Gastroesophageal sphincter (tissue), 4 donors: Measurements from ENCODE around the gene NRP1. TPM values are rescaled to one million over a fixed set of nuclear protein-coding genes. Genes with fewer than 3 reads are reported as not detected.

Experiments used
- ATAC-seq: fragments of 150-250 bp; one replicate; pipeline ENCODE4 v1.9.1; 2016; ENCODE audit warnings: mild to moderate bottlenecking, moderate library complexity
- H3K27ac ChIP-seq, 4 donors: fragments of 200-600 bp; sonication (generic) in 3 of 4; 1 replicate in 3 of 4; 2 replicates in 1 of 4; pipeline ENCODE4 v1.5.1; 2016 to 2019
- H3K27me3 ChIP-seq: fragments of 200-600 bp; sonication (generic); one replicate; pipeline ENCODE4 v1.5.1; 2019
- H3K36me3 ChIP-seq, 2 donors: fragments of 200-600 bp; sonication (generic); one replicate each; pipeline ENCODE4 v1.5.1; 2019; ENCODE audit warnings: control low read depth in 1 of 2
- H3K4me1 ChIP-seq, 3 donors: fragments of 200-600 bp; sonication (generic); 1 replicate in 2 of 3; 2 replicates in 1 of 3; pipeline ENCODE4 v1.5.1; 2016 to 2019; ENCODE audit warnings: control low read depth in 2 of 3
- H3K4me3 ChIP-seq, 2 donors: fragments of 200-600 bp; sonication (generic); one replicate each; pipeline ENCODE4 v1.5.1; 2019; ENCODE audit warnings: mild to moderate bottlenecking in 1 of 2, moderate library complexity in 1 of 2
- H3K9me3 ChIP-seq, 3 donors: fragments of 200-600 bp; sonication (generic); one replicate each; pipeline ENCODE4 v1.5.1; 2017 to 2019; ENCODE audit warnings: control low read depth in 2 of 3
- CTCF ChIP-seq, 4 experiments: fragments of 200-600 bp in 2 of 4; fragments of 450-650 bp in 2 of 4; sonication (generic) in 1 of 4; IDR thresholded peaks; one replicate each; pipeline ENCODE4 v1.5.1; 2017 to 2019; ENCODE audit warnings: antibody characterized with exemption in 4 of 4, mild to moderate bottlenecking in 2 of 4, moderate library complexity in 2 of 4
- EP300 ChIP-seq: sonication (generic); formaldehyde crosslinking; IDR thresholded peaks from one replicate; pipeline ENCODE4 v1.6.1; 2017; ENCODE audit warnings: antibody characterized with exemption, mild to moderate bottlenecking
- POLR2A ChIP-seq, 2 donors: fragments of 450-650 bp; IDR thresholded peaks; one replicate each; pipeline ENCODE4 v1.6.1; 2017; ENCODE audit warnings: antibody characterized with exemption in 2 of 2, mild to moderate bottlenecking in 2 of 2, moderate library complexity in 1 of 2
- POLR2AphosphoS5 ChIP-seq: sonication (generic); formaldehyde crosslinking; IDR thresholded peaks from one replicate; pipeline ENCODE4 v1.6.1; 2017; ENCODE audit warnings: antibody characterized with exemption
- WGBS, 2 donors: methylation state at CpG; one replicate each; pipeline ENCODE4 v1.1.5; 2018; ENCODE audit warnings: low coverage in 1 of 2; 5-methylcytosine and 5-hydroxymethylcytosine counted together
- total RNA-seq, 4 donors: library from RNA; depleted of rRNA; stranded (reverse); fragments of >200 nt; gene quantifications; one replicate each; pipeline ENCODE4 v1.1.0, GENCODE V29; 2016

NRP1 gene
- total RNA-seq, 4 donors from 2014 or later: 43.4 to 95.4 (median 52.7) TPM

- 80 to 94% methylated on average over 2 to 3 of the region's 3 CpGs for WGBS, 2 donors
- H3K36me3 ChIP-seq: peaks cover 0 to 8% of the 10 kb centered on the region in 2 donors
Observed at GRCh38 chr10:33235951-33236350, 98.5 kb downstream of the NRP1 start.

GRCh38 chr10:33235251-33235884 is 99.1 kb downstream of the NRP1 start:
- peaks cover 0 to 8% of the 10 kb centered on the region in 2 donors for H3K36me3 ChIP-seq
- no peak for TF ChIP-seq EP300
- no peak for TF ChIP-seq POLR2A (IDR thresholded peaks at IDR 0.05)
- TF ChIP-seq CTCF (IDR thresholded peaks at IDR 0.05): no peak
- TF ChIP-seq POLR2AphosphoS5: no peak
- no peak overlapping the region for H3K4me3 ChIP-seq
- ATAC-seq: no peak
- no peaks in the 10 kb centered on the region for H3K27me3 ChIP-seq
- 35 to 51% methylated on average over 8 of the region's 8 CpGs for WGBS, 2 donors
- peaks cover 3 to 30% (median 7%) of the 10 kb centered on the region in 3 donors for H3K4me1 ChIP-seq
- peak overlapping the region; percentile 21 to 66 (median 54) for H3K27ac ChIP-seq
- no peaks in the 10 kb centered on the region for H3K9me3 ChIP-seq

More at GRCh38 chr10:33235951-33236350, 98.5 kb downstream of the NRP1 start:
- Histone ChIP-seq H3K4me1 (peaks cover 3 to 34% (median 7%) of the 10 kb centered on the region in 3 donors), H3K27ac (peak overlapping the region in 3 of 4 donors; percentile 21 to 66 (median 55)), H3K9me3 (no peaks in the 10 kb centered on the region), H3K4me3 (no peak overlapping the region), H3K27me3 (no peaks in the 10 kb centered on the region)
- TF ChIP-seq CTCF (IDR thresholded peaks at IDR 0.05): no peak
- TF ChIP-seq EP300: no peak
- no peak for TF ChIP-seq POLR2AphosphoS5
- no peak for TF ChIP-seq POLR2A (IDR thresholded peaks at IDR 0.05)
- no peak for ATAC-seq

GRCh38 chr10:33234831-33235237 is 99.6 kb downstream of the NRP1 start:
- no peak for ATAC-seq
- no peaks in the 10 kb centered on the region for H3K9me3 ChIP-seq
- peaks cover 3 to 35% (median 7%) of the 10 kb centered on the region in 3 donors for H3K4me1 ChIP-seq
- H3K4me3 ChIP-seq: no peak overlapping the region
- no peaks in the 10 kb centered on the region for H3K27me3 ChIP-seq
- H3K27ac ChIP-seq: peak overlapping the region; percentile 21 to 66 (median 54)
- WGBS, 2 donors: 0 to 27% methylated on average over 1 of the region's 1 CpG
- peaks cover 0 to 8% of the 10 kb centered on the region in 2 donors for H3K36me3 ChIP-seq
- TF ChIP-seq POLR2A (IDR thresholded peaks at IDR 0.05) (no peak), POLR2AphosphoS5 (no peak), EP300 (no peak), CTCF (IDR thresholded peaks at IDR 0.05) (no peak)

- H3K27me3 ChIP-seq: no peaks in the 10 kb centered on the region
- peaks cover 6 to 43% (median 7%) of the 10 kb centered on the region in 3 donors for H3K4me1 ChIP-seq
- no peak for ATAC-seq
- no peak overlapping the region for H3K4me3 ChIP-seq
- TF ChIP-seq CTCF (IDR thresholded peaks at IDR 0.05) (no peak), POLR2A (IDR thresholded peaks at IDR 0.05) (no peak), EP300 (no peak), POLR2AphosphoS5 (no peak)
- no peaks in the 10 kb centered on the region for H3K9me3 ChIP-seq
- peaks cover 0 to 8% of the 10 kb centered on the region in 2 donors for H3K36me3 ChIP-seq
- WGBS, 2 donors: 61 to 80% methylated on average over 2 to 3 of the region's 3 CpGs
- peak overlapping the region in 2 of 4 donors; percentile 2 to 10 for H3K27ac ChIP-seq
Observed at GRCh38 chr10:33233635-33234034, 100.8 kb downstream of the NRP1 start.

GRCh38 chr10:33233221-33233620 is 101.2 kb downstream of the NRP1 start:
- ATAC-seq: no peak
- H3K4me1 ChIP-seq: peaks cover 6 to 43% (median 7%) of the 10 kb centered on the region in 3 donors
- H3K4me3 ChIP-seq: no peak overlapping the region
- H3K27ac ChIP-seq: peak overlapping the region in 1 of 4 donors; percentile 10
- H3K36me3 ChIP-seq: peaks cover 0 to 7% of the 10 kb centered on the region in 2 donors
- TF ChIP-seq POLR2AphosphoS5 (no peak), CTCF (IDR thresholded peaks at IDR 0.05) (no peak), POLR2A (IDR thresholded peaks at IDR 0.05) (no peak), EP300 (no peak)
- 76 to 81% methylated on average over 2 to 5 of the region's 5 CpGs for WGBS, 2 donors
- no peaks in the 10 kb centered on the region for H3K27me3 ChIP-seq
- H3K9me3 ChIP-seq: no peaks in the 10 kb centered on the region
